PFSK-1 (cell line): ENCODE measurements around the gene TCP11L2.

Source experiments
- POLR2AphosphoS5 ChIP-seq: IDR thresholded peaks from 2 replicates; pipeline ENCODE4 v1.6.1; 2012; ENCODE audit warnings: low read depth, mild to moderate bottlenecking, control low read depth, low read length, moderate library complexity
- SIN3A ChIP-seq: IDR thresholded peaks from 2 replicates; pipeline ENCODE4 v1.6.1; 2012; ENCODE audit warnings: mild to moderate bottlenecking, low read length, moderate library complexity, borderline replicate concordance; ENCODE audit not compliant: insufficient read depth
- TAF1 ChIP-seq: IDR thresholded peaks from 2 replicates; pipeline ENCODE4 v1.6.1; 2012; ENCODE audit warnings: low read length, control low read depth, borderline replicate concordance; ENCODE audit not compliant: insufficient read depth
- TF ChIP-seq, protein P1 (sequence below), 2 experiments: IDR thresholded peaks; 2 replicates each; pipeline versions ENCODE4 v1.6.1 to v1.8.0; 2011 to 2012; ENCODE audit warnings: low read depth in 2 of 2, low read length in 2 of 2, control low read depth in 1 of 2, inconsistent platforms in 1 of 2, mild to moderate bottlenecking in 1 of 2, moderate library complexity in 1 of 2; ENCODE audit not compliant: insufficient read depth in 1 of 2

DNA sequence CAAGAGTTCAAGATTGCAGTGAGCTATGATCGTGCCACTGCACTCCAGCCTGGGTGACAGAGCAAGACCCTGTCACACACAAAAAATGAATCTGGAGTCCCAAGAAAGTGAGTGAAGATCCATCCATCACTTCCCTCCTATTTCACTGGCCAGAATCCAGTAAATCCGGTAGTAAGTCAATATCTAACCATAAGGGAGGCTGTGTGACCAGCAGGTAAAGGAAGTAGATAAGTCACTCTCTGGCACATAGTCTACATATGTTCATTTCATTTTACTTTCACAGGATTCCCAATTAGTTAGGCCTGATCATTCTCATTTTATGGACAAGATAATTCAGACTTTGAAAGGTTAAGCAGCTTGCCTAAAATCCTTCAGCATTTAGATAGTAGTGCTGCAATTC, 11.9 kb upstream of the TCP11L2 start:
- TF ChIP-seq POLR2AphosphoS5 (no peak), TAF1 (no peak), SIN3A (no peak)
- TF ChIP-seq, protein P1, sequence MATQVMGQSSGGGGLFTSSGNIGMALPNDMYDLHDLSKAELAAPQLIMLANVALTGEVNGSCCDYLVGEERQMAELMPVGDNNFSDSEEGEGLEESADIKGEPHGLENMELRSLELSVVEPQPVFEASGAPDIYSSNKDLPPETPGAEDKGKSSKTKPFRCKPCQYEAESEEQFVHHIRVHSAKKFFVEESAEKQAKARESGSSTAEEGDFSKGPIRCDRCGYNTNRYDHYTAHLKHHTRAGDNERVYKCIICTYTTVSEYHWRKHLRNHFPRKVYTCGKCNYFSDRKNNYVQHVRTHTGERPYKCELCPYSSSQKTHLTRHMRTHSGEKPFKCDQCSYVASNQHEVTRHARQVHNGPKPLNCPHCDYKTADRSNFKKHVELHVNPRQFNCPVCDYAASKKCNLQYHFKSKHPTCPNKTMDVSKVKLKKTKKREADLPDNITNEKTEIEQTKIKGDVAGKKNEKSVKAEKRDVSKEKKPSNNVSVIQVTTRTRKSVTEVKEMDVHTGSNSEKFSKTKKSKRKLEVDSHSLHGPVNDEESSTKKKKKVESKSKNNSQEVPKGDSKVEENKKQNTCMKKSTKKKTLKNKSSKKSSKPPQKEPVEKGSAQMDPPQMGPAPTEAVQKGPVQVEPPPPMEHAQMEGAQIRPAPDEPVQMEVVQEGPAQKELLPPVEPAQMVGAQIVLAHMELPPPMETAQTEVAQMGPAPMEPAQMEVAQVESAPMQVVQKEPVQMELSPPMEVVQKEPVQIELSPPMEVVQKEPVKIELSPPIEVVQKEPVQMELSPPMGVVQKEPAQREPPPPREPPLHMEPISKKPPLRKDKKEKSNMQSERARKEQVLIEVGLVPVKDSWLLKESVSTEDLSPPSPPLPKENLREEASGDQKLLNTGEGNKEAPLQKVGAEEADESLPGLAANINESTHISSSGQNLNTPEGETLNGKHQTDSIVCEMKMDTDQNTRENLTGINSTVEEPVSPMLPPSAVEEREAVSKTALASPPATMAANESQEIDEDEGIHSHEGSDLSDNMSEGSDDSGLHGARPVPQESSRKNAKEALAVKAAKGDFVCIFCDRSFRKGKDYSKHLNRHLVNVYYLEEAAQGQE (IDR thresholded peaks at IDR 0.05; ENCODE audit: insufficient read depth in 1 of 2, low read depth in 2 of 2, low read length in 2 of 2) = no peak
